GM19397 (cell line): ENCODE data around the gene EYA4.

Source experiments
- ATAC-seq: cut with Tn5 transposase; IDR thresholded peaks from one replicate; pipeline ENCODE4 v1.9.1; 2021; ENCODE audit warnings: mild to moderate bottlenecking, moderate library complexity; ENCODE audit not compliant: unreplicated experiment

Gene EYA4

GRCh38 chr6:133559926-133560325, 318.8 kb downstream of the EYA4 start:
- ATAC-seq: no peak

- no peak for ATAC-seq
Measured at GRCh38 chr6:133567636-133568035, 326.5 kb downstream of the EYA4 start.

GRCh38 chr6:133568970-133569889, 328.1 kb downstream of the EYA4 start:
- ATAC-seq: no peak

- ATAC-seq: no peak
Measured at GRCh38 chr6:133571681-133572080, 330.5 kb downstream of the EYA4 start.

GRCh38 chr6:133577851-133578250, 336.7 kb downstream of the EYA4 start:
- ATAC-seq: no peak
